ENCODE data around the gene OLFML1.

DNA sequence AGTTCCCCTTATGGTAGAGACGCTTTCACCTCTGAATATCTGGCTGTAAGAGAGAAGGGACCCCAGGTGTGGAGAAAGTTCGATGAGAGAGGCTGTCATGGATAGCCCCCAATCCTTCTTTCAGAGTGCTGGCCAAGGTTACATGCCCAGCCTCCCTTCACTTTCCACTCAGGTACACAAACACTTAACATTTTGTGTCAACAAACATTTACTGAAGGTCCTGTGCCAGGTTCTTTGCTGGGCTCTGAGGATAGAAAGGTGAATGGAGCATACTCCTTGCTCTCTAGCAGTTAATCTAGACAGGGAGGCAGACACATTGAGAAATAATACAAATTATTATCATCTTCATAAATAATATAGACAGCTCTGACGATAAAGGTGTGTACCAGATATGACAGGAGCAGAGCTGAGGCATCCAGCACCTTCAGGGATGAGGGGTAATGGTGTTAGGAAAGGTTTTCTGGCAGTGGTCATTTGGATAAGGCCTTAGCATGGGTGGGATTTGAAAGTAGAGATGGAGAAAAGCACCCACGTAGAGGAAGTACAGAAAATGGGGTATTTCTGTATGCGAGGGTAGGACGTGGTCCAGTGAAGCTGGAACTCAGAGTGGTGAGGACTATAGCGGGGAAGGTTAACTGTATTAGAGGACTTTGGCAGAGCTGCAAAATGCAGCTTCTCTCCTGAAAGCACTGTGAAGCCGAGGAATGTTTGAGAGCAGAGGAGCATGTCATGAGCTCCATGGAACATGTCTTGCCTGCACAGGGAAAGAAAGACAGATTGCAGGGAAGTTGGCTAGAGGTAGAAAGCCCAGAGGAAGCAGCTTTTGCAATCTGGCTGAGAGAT is 48.1 kb downstream of the OLFML1 start:
- TF ChIP-seq, protein P1, sequence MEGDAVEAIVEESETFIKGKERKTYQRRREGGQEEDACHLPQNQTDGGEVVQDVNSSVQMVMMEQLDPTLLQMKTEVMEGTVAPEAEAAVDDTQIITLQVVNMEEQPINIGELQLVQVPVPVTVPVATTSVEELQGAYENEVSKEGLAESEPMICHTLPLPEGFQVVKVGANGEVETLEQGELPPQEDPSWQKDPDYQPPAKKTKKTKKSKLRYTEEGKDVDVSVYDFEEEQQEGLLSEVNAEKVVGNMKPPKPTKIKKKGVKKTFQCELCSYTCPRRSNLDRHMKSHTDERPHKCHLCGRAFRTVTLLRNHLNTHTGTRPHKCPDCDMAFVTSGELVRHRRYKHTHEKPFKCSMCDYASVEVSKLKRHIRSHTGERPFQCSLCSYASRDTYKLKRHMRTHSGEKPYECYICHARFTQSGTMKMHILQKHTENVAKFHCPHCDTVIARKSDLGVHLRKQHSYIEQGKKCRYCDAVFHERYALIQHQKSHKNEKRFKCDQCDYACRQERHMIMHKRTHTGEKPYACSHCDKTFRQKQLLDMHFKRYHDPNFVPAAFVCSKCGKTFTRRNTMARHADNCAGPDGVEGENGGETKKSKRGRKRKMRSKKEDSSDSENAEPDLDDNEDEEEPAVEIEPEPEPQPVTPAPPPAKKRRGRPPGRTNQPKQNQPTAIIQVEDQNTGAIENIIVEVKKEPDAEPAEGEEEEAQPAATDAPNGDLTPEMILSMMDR (IDR thresholded peaks at IDR 0.05 in 4 of 5, conservative IDR thresholded peaks at IDR 0.05 in 1 of 5): no peak
- TF ChIP-seq POLR2A (IDR thresholded peaks at IDR 0.05): no peak

Data from gastrocnemius medialis (tissue), 4 donors.